ENCODE measurements around the gene TM2D3.

Gene TM2D3

DNA sequence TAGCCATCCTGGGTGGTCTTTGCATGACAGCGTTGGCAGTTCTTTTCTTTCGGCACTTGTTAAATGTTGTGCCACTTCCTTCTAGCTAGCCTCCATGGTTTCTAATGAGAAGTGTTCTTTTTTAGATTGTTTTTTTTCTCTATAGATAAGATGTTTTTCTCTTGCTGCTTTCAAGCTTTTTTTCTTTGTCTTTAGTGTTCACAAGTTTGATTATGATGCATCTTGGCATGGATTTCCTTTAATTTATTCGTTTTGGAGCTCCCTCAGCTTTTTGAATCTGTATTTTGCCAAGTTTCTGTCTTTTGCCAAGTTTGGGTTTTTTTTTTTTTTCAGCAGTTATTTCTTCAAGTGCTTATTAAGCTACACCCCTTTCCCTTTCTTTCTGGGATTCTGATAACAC, 53.1 kb downstream of the TM2D3 start:
- DNase-seq, result no peak

DNA sequence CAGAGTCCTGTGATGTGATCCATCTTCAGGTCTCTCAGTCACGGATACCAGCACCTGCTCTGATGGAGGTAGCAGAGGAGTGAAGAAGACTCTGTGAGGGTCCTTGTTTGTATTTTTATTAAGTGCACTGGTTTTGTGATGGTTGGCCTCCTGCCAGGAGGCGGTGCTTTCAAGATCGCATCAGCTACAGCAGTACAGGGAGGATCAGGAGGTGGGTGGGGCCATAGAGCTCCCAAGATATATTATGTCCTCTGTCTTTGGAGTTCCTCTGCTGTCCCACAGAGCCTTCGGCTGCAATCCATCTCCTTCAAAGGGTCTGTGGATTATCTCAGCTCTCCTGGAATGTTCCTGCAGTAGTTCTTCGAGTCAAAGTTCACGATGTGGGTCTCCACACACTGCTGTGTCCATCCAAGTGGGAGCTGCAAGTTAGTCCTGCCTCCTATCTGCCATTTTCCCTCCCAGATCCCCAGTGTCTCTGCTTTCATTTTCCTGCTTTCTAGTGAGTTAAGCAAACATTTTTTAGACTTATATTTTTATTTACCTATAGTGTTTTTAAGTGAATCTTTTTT, 54.7 kb downstream of the TM2D3 start:
- no peak for DNase-seq

DNA sequence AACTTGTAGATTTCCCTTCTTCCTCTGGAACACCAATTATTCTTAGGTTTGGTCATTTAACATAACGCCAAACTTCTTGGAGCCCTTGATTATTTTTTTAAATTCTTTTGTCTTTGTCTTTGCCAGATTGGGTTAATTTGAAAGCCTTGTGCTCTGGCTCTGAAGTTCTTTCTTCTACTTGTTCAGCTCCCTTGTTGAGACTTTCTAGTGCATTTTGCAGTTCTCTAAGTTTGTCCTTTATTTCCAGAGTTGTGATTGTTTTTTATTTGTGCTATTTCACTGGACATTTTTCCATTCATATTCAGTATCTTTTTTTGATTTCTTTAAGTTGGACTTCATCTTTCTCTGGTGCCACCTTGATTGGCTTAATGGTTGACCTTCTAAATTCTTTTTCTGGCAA, 55.5 kb downstream of the TM2D3 start:
- DNase-seq, result no peak
